Uterus (tissue), 4 donors: ENCODE measurements around the gene BTLA. TPM values are rescaled to one million over a fixed set of nuclear protein-coding genes. Genes with fewer than 3 reads are reported as not detected.

ENCODE experiments used
- DNase-seq, 2 donors: peaks; one replicate each; pipeline ENCODE4 v3.0.0-alpha.2; 2019 to 2020
- H3K27ac ChIP-seq, 2 donors: fragments of 200-600 bp; sonication (generic); 1 replicate in 1 of 2; 2 replicates in 1 of 2; pipeline ENCODE4 v1.5.1; 2016 to 2018
- H3K27me3 ChIP-seq, 2 donors: fragments of 200-600 bp; sonication (generic); one replicate each; pipeline ENCODE4 v1.5.1; 2018 to 2019; ENCODE audit warnings: control low read depth in 1 of 2
- H3K36me3 ChIP-seq, 2 donors: fragments of 200-600 bp; sonication (generic); one replicate each; pipeline ENCODE4 v1.5.1; 2019; ENCODE audit warnings: control low read depth in 1 of 2
- H3K4me1 ChIP-seq, 2 donors: fragments of 200-600 bp; sonication (generic); one replicate each; pipeline ENCODE4 v1.5.1; 2018 to 2019; ENCODE audit warnings: control low read depth in 1 of 2
- H3K4me3 ChIP-seq, 2 donors: fragments of 200-600 bp; sonication (generic); 1 replicate in 1 of 2; 2 replicates in 1 of 2; pipeline ENCODE4 v1.5.1; 2018 to 2019; ENCODE audit warnings: mild to moderate bottlenecking in 1 of 2
- H3K9me3 ChIP-seq, 2 donors: fragments of 200-600 bp; sonication (generic); one replicate each; pipeline ENCODE4 v1.5.1; 2019; ENCODE audit warnings: control low read depth in 1 of 2
- CTCF ChIP-seq, 4 experiments: fragments of 200-600 bp in 2 of 4; fragments of 450-650 bp in 2 of 4; sonication (generic) in 2 of 4; IDR thresholded peaks; one replicate each; pipeline ENCODE4 v1.5.1; 2016 to 2019; ENCODE audit warnings: antibody characterized with exemption in 4 of 4, mild to moderate bottlenecking in 2 of 4, moderate library complexity in 1 of 4
- POLR2A ChIP-seq, 2 donors: fragments of 450-650 bp; IDR thresholded peaks; one replicate each; pipeline ENCODE4 v1.6.1; 2016; ENCODE audit warnings: antibody characterized with exemption in 2 of 2, mild to moderate bottlenecking in 1 of 2, moderate library complexity in 1 of 2
- intact Hi-C: fragments of 100-400 bp; cut with DNase I; formaldehyde crosslinking; loops from one replicate; pipeline ENCODE4 v1.15.1; 2023; ENCODE audit warnings: low total_unique reads
- total RNA-seq, 4 donors: library from RNA; depleted of rRNA in 3 of 4; stranded (reverse); fragments of >200 nt in 3 of 4; gene quantifications; one replicate each; pipeline versions ENCODE4 v1.1.0 to v1.2.4, GENCODE V29; 2014 to 2023
- donor health status: DM: yes; HTN: yes; CAD: no.

The BTLA gene
- total RNA-seq, 4 donors from 2014 or later: 0.62 to 0.70 TPM; not detected in 2

- no peak for TF ChIP-seq CTCF (IDR thresholded peaks at IDR 0.05)
- no peak for TF ChIP-seq POLR2A (IDR thresholded peaks at IDR 0.05)
- intact Hi-C loops: no loop called here
- no peak for DNase-seq
- Histone ChIP-seq H3K9me3 (no peaks in the 10 kb centered on the region), H3K4me3 (no peak overlapping the region), H3K27me3 (no peaks in the 10 kb centered on the region), H3K27ac (no peak overlapping the region), H3K36me3 (no peaks in the 10 kb centered on the region), H3K4me1 (no peaks in the 10 kb centered on the region)
These were observed 9.4 kb downstream of the BTLA start for GRCh38 chr3:112489674-112490479.

- DNase-seq: no peak
- TF ChIP-seq CTCF (IDR thresholded peaks at IDR 0.05): no peak
- no peak for TF ChIP-seq POLR2A (IDR thresholded peaks at IDR 0.05)
- H3K9me3 ChIP-seq: no peaks in the 10 kb centered on the region
- intact Hi-C loops: no loop called here
- H3K4me1 ChIP-seq: no peaks in the 10 kb centered on the region
- H3K27ac ChIP-seq: no peak overlapping the region
- H3K4me3 ChIP-seq: no peak overlapping the region
- no peaks in the 10 kb centered on the region for H3K27me3 ChIP-seq
- H3K36me3 ChIP-seq: no peaks in the 10 kb centered on the region
These were observed 12.3 kb downstream of the BTLA start for GRCh38 chr3:112486811-112487505.

GRCh38 chr3:112484352-112484751 is 14.9 kb downstream of the BTLA start:
- H3K27ac ChIP-seq: no peak overlapping the region
- intact Hi-C loops: no loop called here
- DNase-seq: no peak
- no peaks in the 10 kb centered on the region for H3K36me3 ChIP-seq
- no peaks in the 10 kb centered on the region for H3K4me1 ChIP-seq
- H3K4me3 ChIP-seq: no peak overlapping the region
- no peaks in the 10 kb centered on the region for H3K27me3 ChIP-seq
- no peaks in the 10 kb centered on the region for H3K9me3 ChIP-seq
- TF ChIP-seq POLR2A (IDR thresholded peaks at IDR 0.05) (no peak), CTCF (IDR thresholded peaks at IDR 0.05) (no peak)

GRCh38 chr3:112482675-112483074 is 16.6 kb downstream of the BTLA start:
- TF ChIP-seq POLR2A (IDR thresholded peaks at IDR 0.05): no peak
- TF ChIP-seq CTCF (IDR thresholded peaks at IDR 0.05): no peak
- Histone ChIP-seq H3K9me3 (no peaks in the 10 kb centered on the region), H3K4me1 (no peaks in the 10 kb centered on the region), H3K27me3 (no peaks in the 10 kb centered on the region), H3K4me3 (no peak overlapping the region), H3K27ac (no peak overlapping the region), H3K36me3 (no peaks in the 10 kb centered on the region)
- intact Hi-C loops: no loop called here
- DNase-seq: no peak

- intact Hi-C loops: no loop called here
- Histone ChIP-seq H3K9me3 (no peaks in the 10 kb centered on the region), H3K27ac (no peak overlapping the region), H3K4me1 (no peaks in the 10 kb centered on the region), H3K27me3 (no peaks in the 10 kb centered on the region), H3K4me3 (no peak overlapping the region), H3K36me3 (no peaks in the 10 kb centered on the region)
- no peak for DNase-seq
- no peak for TF ChIP-seq POLR2A (IDR thresholded peaks at IDR 0.05)
- TF ChIP-seq CTCF (IDR thresholded peaks at IDR 0.05): no peak
These were observed 18.0 kb downstream of the BTLA start for GRCh38 chr3:112481302-112481721.
